ENCODE results near the gene GPC5. TPM values are rescaled to one million over a fixed set of nuclear protein-coding genes. Genes with fewer than 3 reads are reported as not detected.

GPC5 gene
- total RNA-seq, 1 donor from 2014 or later, result 0.24 TPM

GRCh38 chr13:91816263-91816807 lies 417.9 kb downstream of the GPC5 start:
- intact Hi-C loops (cut with micrococcal nuclease), result no loop called here
- ATAC-seq (ENCODE audit: low read depth), result no peak
- TF ChIP-seq CTCF (IDR thresholded peaks at IDR 0.05), result no peak
- H3K9me3 Mint-ChIP-seq, result no peaks in the 10 kb centered on the region
- H3K27me3 Mint-ChIP-seq, result no peaks in the 10 kb centered on the region
- H3K4me1 Mint-ChIP-seq, result no peaks in the 10 kb centered on the region
- H3K4me3 Mint-ChIP-seq, result no peak overlapping the region
- no peaks in the 10 kb centered on the region for H3K36me3 Mint-ChIP-seq (ENCODE audit: low read depth)
- CTCF ChIA-PET, result no interaction called here
- POLR2A ChIA-PET, result no interaction called here
- H3K27ac Mint-ChIP-seq, result no peak overlapping the region
- DNase-seq, result no peak

GRCh38 chr13:91817250-91817649 lies 418.8 kb downstream of the GPC5 start:
- ChIA-PET POLR2A (no interaction called here), CTCF (no interaction called here)
- Mint-ChIP-seq H3K9me3 (no peaks in the 10 kb centered on the region), H3K27me3 (no peaks in the 10 kb centered on the region), H3K4me3 (no peak overlapping the region), H3K4me1 (no peaks in the 10 kb centered on the region), H3K36me3 (ENCODE audit: low read depth) (no peaks in the 10 kb centered on the region), H3K27ac (no peak overlapping the region)
- no peak for DNase-seq
- ATAC-seq (ENCODE audit: low read depth), result no peak
- intact Hi-C loops (cut with micrococcal nuclease), result no loop called here
- TF ChIP-seq CTCF (IDR thresholded peaks at IDR 0.05), result no peak

GRCh38 chr13:91824416-91824815 lies 426.0 kb downstream of the GPC5 start:
- no peak for DNase-seq
- Mint-ChIP-seq H3K4me1 (no peaks in the 10 kb centered on the region), H3K4me3 (no peak overlapping the region), H3K27ac (no peak overlapping the region), H3K27me3 (no peaks in the 10 kb centered on the region), H3K9me3 (peaks cover 6% of the 10 kb centered on the region), H3K36me3 (ENCODE audit: low read depth) (no peaks in the 10 kb centered on the region)
- POLR2A ChIA-PET, result no interaction called here
- TF ChIP-seq CTCF (IDR thresholded peaks at IDR 0.05), result no peak
- CTCF ChIA-PET, result no interaction called here
- no peak for ATAC-seq (ENCODE audit: low read depth)
- intact Hi-C loops (cut with micrococcal nuclease), result no loop called here

GRCh38 chr13:91825516-91825915 lies 427.1 kb downstream of the GPC5 start:
- peaks cover 10% of the 10 kb centered on the region for H3K9me3 Mint-ChIP-seq

GRCh38 chr13:91836553-91836952 lies 438.1 kb downstream of the GPC5 start:
- no peak for DNase-seq
- no peak overlapping the region for H3K27ac Mint-ChIP-seq
- ChIA-PET POLR2A (no interaction called here), CTCF (no interaction called here)
- ATAC-seq (ENCODE audit: low read depth), result no peak
- peaks cover 10% of the 10 kb centered on the region for H3K9me3 Mint-ChIP-seq
- no peaks in the 10 kb centered on the region for H3K4me1 Mint-ChIP-seq
- TF ChIP-seq CTCF (IDR thresholded peaks at IDR 0.05), result no peak
- no peak overlapping the region for H3K4me3 Mint-ChIP-seq
- H3K36me3 Mint-ChIP-seq (ENCODE audit: low read depth), result no peaks in the 10 kb centered on the region
- intact Hi-C loops (cut with micrococcal nuclease), result no loop called here
- no peaks in the 10 kb centered on the region for H3K27me3 Mint-ChIP-seq

More at GRCh38 chr13:91825516-91825915, 427.1 kb downstream of the GPC5 start:
- DNase-seq, result no peak
- no peaks in the 10 kb centered on the region for H3K27me3 Mint-ChIP-seq
- no peaks in the 10 kb centered on the region for H3K36me3 Mint-ChIP-seq (ENCODE audit: low read depth)
- no peaks in the 10 kb centered on the region for H3K4me1 Mint-ChIP-seq
- POLR2A ChIA-PET, result no interaction called here
- no peak overlapping the region for H3K4me3 Mint-ChIP-seq
- H3K27ac Mint-ChIP-seq, result no peak overlapping the region
- no peak for ATAC-seq (ENCODE audit: low read depth)
- intact Hi-C loops (cut with micrococcal nuclease), result no loop called here
- CTCF ChIA-PET, result no interaction called here
- no peak for TF ChIP-seq CTCF (IDR thresholded peaks at IDR 0.05)
